Panc1 (cell line): ENCODE measurements around the gene ELMO1. TPM values are rescaled to one million over a fixed set of nuclear protein-coding genes. Genes with fewer than 3 reads are reported as not detected.

Source experiments
- ATAC-seq: fragments of 200-7000 bp; cut with Tn5 transposase; 2 replicates; pipeline ENCODE4 v1.9.1; 2020; ENCODE audit warnings: mild to moderate bottlenecking, moderate library complexity
- BruUV-seq: library from RNA; stranded (reverse); fragments of 400-500 nt; replicated peaks from 2 replicates; lab custom pipeline; 2021; lab: Mats Ljungman, UMichigan
- CTCF ChIA-PET: fragments of 300-600 bp; sonication (Branson Sonifier 250); formaldehyde crosslinking; loops from one replicate; lab custom pipeline; 2022; ENCODE audit warnings: antibody characterized with exemption; lab: Charles Lee
- POLR2A ChIA-PET: fragments of 300-600 bp; sonication (Branson Sonifier 250); formaldehyde crosslinking; loops from one replicate; lab custom pipeline; 2022; ENCODE audit warnings: antibody characterized with exemption; lab: Charles Lee
- DNase-seq: peaks from one replicate; pipeline ENCODE4 v3.0.0-alpha.2; 2010; ENCODE audit warnings: low read depth, low spot score
- H3K27ac ChIP-seq: 2 replicates; pipeline ENCODE4 v1.5.1; 2011; ENCODE audit warnings: mild to moderate bottlenecking, low read length, inconsistent platforms
- H3K27me3 ChIP-seq: fragments of 200-500 bp; sonication (Bioruptor generic); 2 replicates; pipeline ENCODE4 v1.6.0; 2014; ENCODE audit warnings: low read length, inconsistent platforms; ENCODE audit not compliant: control insufficient read depth, insufficient read depth
- H3K36me3 ChIP-seq: fragments of 200-500 bp; sonication (Bioruptor generic); 2 replicates; pipeline ENCODE4 v1.5.1; 2014; ENCODE audit warnings: inconsistent platforms, mild to moderate bottlenecking, low read length, moderate library complexity; ENCODE audit not compliant: control insufficient read depth, insufficient read depth
- H3K4me1 ChIP-seq: 2 replicates; pipeline ENCODE4 v1.5.1; 2011; ENCODE audit warnings: inconsistent platforms, mild to moderate bottlenecking, low read length, moderate library complexity; ENCODE audit not compliant: control insufficient read depth, insufficient read depth
- H3K4me3 ChIP-seq, 2 experiments: 2 replicates each; pipeline ENCODE4 v1.5.1; 2011 to 2012; ENCODE audit warnings: low read depth in 2 of 2, low read length in 2 of 2, mild to moderate bottlenecking in 2 of 2, inconsistent platforms in 1 of 2, moderate library complexity in 1 of 2
- H3K9me3 ChIP-seq: fragments of 200-500 bp; sonication (Bioruptor generic); 2 replicates; pipeline ENCODE4 v1.5.1; 2014; ENCODE audit warnings: low read depth, mild to moderate bottlenecking, inconsistent platforms, low read length, moderate library complexity; ENCODE audit not compliant: control insufficient read depth, insufficient read depth
- CTCF ChIP-seq: fragments of 450-650 bp; IDR thresholded peaks from 2 replicates; pipeline ENCODE4 v1.5.1; 2017; ENCODE audit warnings: mild to moderate bottlenecking
- POLR2AphosphoS5 ChIP-seq: IDR thresholded peaks from 2 replicates; pipeline ENCODE4 v1.6.1; 2012; ENCODE audit warnings: mild to moderate bottlenecking, low read depth, low read length, moderate library complexity
- REST ChIP-seq, 2 experiments: IDR thresholded peaks; 2 replicates each; pipeline ENCODE4 v1.6.1; 2011 to 2012; ENCODE audit warnings: low read depth in 2 of 2, control low read depth in 1 of 2, low read length in 1 of 2, mild to moderate bottlenecking in 1 of 2, moderate library complexity in 1 of 2; ENCODE audit not compliant: insufficient read depth in 1 of 2
- SIN3A ChIP-seq: IDR thresholded peaks from 2 replicates; pipeline ENCODE4 v1.6.1; 2012; ENCODE audit warnings: low read depth, mild to moderate bottlenecking, low read length, moderate library complexity, borderline replicate concordance; ENCODE audit not compliant: insufficient read depth
- TCF7L2 ChIP-seq: IDR thresholded peaks from 2 replicates; pipeline ENCODE4 v1.6.1; 2011; ENCODE audit warnings: mild to moderate bottlenecking, low read depth, low read length, inconsistent platforms
- in situ Hi-C: cut with HindIII; loops from 2 replicates; pipeline ENCODE4 v1.10.0; 2016; ENCODE audit warnings: low sequenced_read_pairs, low pct_unique_long_range_greater_than_20kb
- intact Hi-C: fragments of 100-400 bp; cut with micrococcal nuclease; formaldehyde crosslinking; loops from one replicate; pipeline ENCODE4 v1.10.0; 2022; ENCODE audit not compliant: unreplicated experiment
- total RNA-seq: library from RNA; stranded (reverse); gene quantifications from one replicate; pipeline ENCODE4 v1.2.1, GENCODE V29; 2021; ENCODE audit not compliant: unreplicated experiment

Gene ELMO1
- total RNA-seq, 1 experiment from 2014 or later, result 0.80 TPM

- TF ChIP-seq SIN3A, result no peak
- TF ChIP-seq POLR2AphosphoS5, result no peak
- no peak for TF ChIP-seq REST (IDR thresholded peaks at IDR 0.05; ENCODE audit: insufficient read depth in 1 of 2, low read depth in 2 of 2, low read length in 1 of 2)
- no peak for TF ChIP-seq CTCF
- TF ChIP-seq TCF7L2, result no peak
- Histone ChIP-seq H3K27me3 (no peaks in the 10 kb centered on the region), H3K36me3 (no peaks in the 10 kb centered on the region), H3K4me3 (no peak overlapping the region), H3K9me3 (no peaks in the 10 kb centered on the region), H3K27ac (no peak overlapping the region), H3K4me1 (no peaks in the 10 kb centered on the region)
- intact Hi-C loops, result no loop called here
- CTCF ChIA-PET, result interaction anchor here (0.6 kb wide), 1 partner anchor 1931 kb away, joined by 3 read pairs; no protein-coding TSS in a partner anchor
- POLR2A ChIA-PET, result no interaction called here
- no peak for DNase-seq
- no peak for ATAC-seq
- no TSS peak for BruUV-seq
- in situ Hi-C loops, result no loop called here
Observed at GRCh38 chr7:37360484-37360883, 88.2 kb downstream of the ELMO1 start.

- intact Hi-C loops, result no loop called here
- ChIA-PET CTCF (interaction anchor here (0.6 kb wide), 1 partner anchor 1931 kb away, joined by 3 read pairs; no protein-coding TSS in a partner anchor), POLR2A (no interaction called here)
- DNase-seq (no peak), ATAC-seq (no peak)
- Histone ChIP-seq H3K4me1 (no peaks in the 10 kb centered on the region), H3K9me3 (no peaks in the 10 kb centered on the region), H3K4me3 (no peak overlapping the region), H3K36me3 (no peaks in the 10 kb centered on the region), H3K27me3 (no peaks in the 10 kb centered on the region), H3K27ac (no peak overlapping the region)
- in situ Hi-C loops, result no loop called here
- TF ChIP-seq REST (IDR thresholded peaks at IDR 0.05; ENCODE audit: insufficient read depth in 1 of 2, low read depth in 2 of 2, low read length in 1 of 2), result no peak
- no peak for TF ChIP-seq CTCF
- no peak for TF ChIP-seq SIN3A
- TF ChIP-seq POLR2AphosphoS5, result no peak
- TF ChIP-seq TCF7L2, result no peak
- no TSS peak for BruUV-seq
Observed at GRCh38 chr7:37359662-37360444, 88.8 kb downstream of the ELMO1 start.
